ENCODE results near the gene INTS1.
"Not testable (repeated sequence)": the region's sequence is repeated elsewhere in the genome, so short reads cannot be mapped to it uniquely, and the experiment has no call there.

The INTS1 gene

GRCh38 chr7:1446620-1447032, 57.6 kb downstream of the INTS1 start:
- H3K4me2 ChIP-seq: no peak overlapping the region
- no peak overlapping the region for H2AFZ ChIP-seq (ENCODE audit: low read depth)
- H3K9ac ChIP-seq: no peak overlapping the region
- TF ChIP-seq, protein P1, sequence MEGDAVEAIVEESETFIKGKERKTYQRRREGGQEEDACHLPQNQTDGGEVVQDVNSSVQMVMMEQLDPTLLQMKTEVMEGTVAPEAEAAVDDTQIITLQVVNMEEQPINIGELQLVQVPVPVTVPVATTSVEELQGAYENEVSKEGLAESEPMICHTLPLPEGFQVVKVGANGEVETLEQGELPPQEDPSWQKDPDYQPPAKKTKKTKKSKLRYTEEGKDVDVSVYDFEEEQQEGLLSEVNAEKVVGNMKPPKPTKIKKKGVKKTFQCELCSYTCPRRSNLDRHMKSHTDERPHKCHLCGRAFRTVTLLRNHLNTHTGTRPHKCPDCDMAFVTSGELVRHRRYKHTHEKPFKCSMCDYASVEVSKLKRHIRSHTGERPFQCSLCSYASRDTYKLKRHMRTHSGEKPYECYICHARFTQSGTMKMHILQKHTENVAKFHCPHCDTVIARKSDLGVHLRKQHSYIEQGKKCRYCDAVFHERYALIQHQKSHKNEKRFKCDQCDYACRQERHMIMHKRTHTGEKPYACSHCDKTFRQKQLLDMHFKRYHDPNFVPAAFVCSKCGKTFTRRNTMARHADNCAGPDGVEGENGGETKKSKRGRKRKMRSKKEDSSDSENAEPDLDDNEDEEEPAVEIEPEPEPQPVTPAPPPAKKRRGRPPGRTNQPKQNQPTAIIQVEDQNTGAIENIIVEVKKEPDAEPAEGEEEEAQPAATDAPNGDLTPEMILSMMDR (conservative IDR thresholded peaks at IDR 0.05; ENCODE audit: low read depth, low read length): no peak
- H3K27ac ChIP-seq: no peak overlapping the region
- H3K4me1 ChIP-seq (ENCODE audit: low read depth, poor library complexity, severe bottlenecking): peaks cover 7% of the 10 kb centered on the region
- no peaks in the 10 kb centered on the region for H3K79me2 ChIP-seq (ENCODE audit: insufficient read depth, low read depth)
- H3K27me3 ChIP-seq (ENCODE audit: insufficient read depth, low read depth): peaks cover 35% of the 10 kb centered on the region; the same call in 1 of the 2 replicates
- no peaks in the 10 kb centered on the region for H3K36me3 ChIP-seq (ENCODE audit: insufficient read depth)
- H4K20me1 ChIP-seq (ENCODE audit: insufficient read depth): no peaks in the 10 kb centered on the region
- no peak overlapping the region for H3K4me3 ChIP-seq (IDR thresholded peaks at IDR 0.05; ENCODE audit: insufficient read depth, low read depth, low read length)

DNA sequence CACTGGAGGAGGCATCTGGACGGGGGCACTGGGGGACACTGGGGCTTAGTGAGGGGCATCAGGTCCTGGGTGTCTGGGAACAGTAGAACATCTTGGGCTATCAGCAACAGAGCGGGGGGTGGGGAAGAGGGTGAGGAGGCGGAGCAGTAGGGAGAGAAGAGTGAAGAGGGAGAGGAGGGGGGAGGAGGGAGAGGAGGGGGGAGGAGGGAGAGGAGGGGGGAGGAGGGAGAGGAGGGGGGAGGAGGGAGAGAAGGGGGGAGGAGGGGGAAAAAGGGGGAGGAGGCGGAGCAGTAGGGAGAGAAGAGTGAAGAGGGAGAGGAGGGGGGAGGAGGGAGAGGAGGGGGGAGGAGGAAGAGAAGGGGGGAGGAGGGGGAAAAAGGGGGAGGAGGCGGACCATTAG, 58.2 kb downstream of the INTS1 start:
- H4K20me1 ChIP-seq (ENCODE audit: insufficient read depth); H3K36me3 ChIP-seq (ENCODE audit: insufficient read depth); H3K4me3 ChIP-seq (IDR thresholded peaks at IDR 0.05; ENCODE audit: insufficient read depth, low read depth, low read length); H2AFZ ChIP-seq (ENCODE audit: low read depth); H3K79me2 ChIP-seq (ENCODE audit: insufficient read depth, low read depth); H3K9ac ChIP-seq; H3K27ac ChIP-seq; H3K4me2 ChIP-seq: not testable (repeated sequence)
- Histone ChIP-seq H3K27me3 (ENCODE audit: insufficient read depth, low read depth) (peaks cover 36% of the 10 kb centered on the region; the same call in 1 of the 2 replicates), H3K4me1 (ENCODE audit: low read depth, poor library complexity, severe bottlenecking) (peaks cover 13% of the 10 kb centered on the region)

- peaks cover 37% of the 10 kb centered on the region; the same call in 1 of the 2 replicates for H3K27me3 ChIP-seq (ENCODE audit: insufficient read depth, low read depth)
- H3K36me3 ChIP-seq (ENCODE audit: insufficient read depth): no peaks in the 10 kb centered on the region
- no peak overlapping the region for H3K4me2 ChIP-seq
- no peak overlapping the region for H3K27ac ChIP-seq
- H3K79me2 ChIP-seq (ENCODE audit: insufficient read depth, low read depth): no peaks in the 10 kb centered on the region
- peaks cover 14% of the 10 kb centered on the region for H3K4me1 ChIP-seq (ENCODE audit: low read depth, poor library complexity, severe bottlenecking)
- TF ChIP-seq, protein P1 (conservative IDR thresholded peaks at IDR 0.05; ENCODE audit: low read depth, low read length): no peak
- H2AFZ ChIP-seq (ENCODE audit: low read depth): no peak overlapping the region
- no peak overlapping the region for H3K4me3 ChIP-seq (IDR thresholded peaks at IDR 0.05; ENCODE audit: insufficient read depth, low read depth, low read length)
- H4K20me1 ChIP-seq (ENCODE audit: insufficient read depth): no peaks in the 10 kb centered on the region
- no peak overlapping the region for H3K9ac ChIP-seq
Measured at GRCh38 chr7:1445341-1445740, 58.8 kb downstream of the INTS1 start.

GRCh38 chr7:1444925-1445322, 59.3 kb downstream of the INTS1 start:
- no peak overlapping the region for H3K9ac ChIP-seq
- H3K27me3 ChIP-seq (ENCODE audit: insufficient read depth, low read depth): peaks cover 38% of the 10 kb centered on the region
- no peak overlapping the region for H2AFZ ChIP-seq (ENCODE audit: low read depth)
- TF ChIP-seq, protein P1 (conservative IDR thresholded peaks at IDR 0.05; ENCODE audit: low read depth, low read length): no peak
- H3K36me3 ChIP-seq (ENCODE audit: insufficient read depth): no peaks in the 10 kb centered on the region
- H4K20me1 ChIP-seq (ENCODE audit: insufficient read depth): no peaks in the 10 kb centered on the region
- H3K79me2 ChIP-seq (ENCODE audit: insufficient read depth, low read depth): no peaks in the 10 kb centered on the region
- H3K4me1 ChIP-seq (ENCODE audit: low read depth, poor library complexity, severe bottlenecking): peaks cover 14% of the 10 kb centered on the region
- no peak overlapping the region for H3K27ac ChIP-seq
- no peak overlapping the region for H3K4me2 ChIP-seq
- H3K4me3 ChIP-seq (IDR thresholded peaks at IDR 0.05; ENCODE audit: insufficient read depth, low read depth, low read length): no peak overlapping the region

DNA sequence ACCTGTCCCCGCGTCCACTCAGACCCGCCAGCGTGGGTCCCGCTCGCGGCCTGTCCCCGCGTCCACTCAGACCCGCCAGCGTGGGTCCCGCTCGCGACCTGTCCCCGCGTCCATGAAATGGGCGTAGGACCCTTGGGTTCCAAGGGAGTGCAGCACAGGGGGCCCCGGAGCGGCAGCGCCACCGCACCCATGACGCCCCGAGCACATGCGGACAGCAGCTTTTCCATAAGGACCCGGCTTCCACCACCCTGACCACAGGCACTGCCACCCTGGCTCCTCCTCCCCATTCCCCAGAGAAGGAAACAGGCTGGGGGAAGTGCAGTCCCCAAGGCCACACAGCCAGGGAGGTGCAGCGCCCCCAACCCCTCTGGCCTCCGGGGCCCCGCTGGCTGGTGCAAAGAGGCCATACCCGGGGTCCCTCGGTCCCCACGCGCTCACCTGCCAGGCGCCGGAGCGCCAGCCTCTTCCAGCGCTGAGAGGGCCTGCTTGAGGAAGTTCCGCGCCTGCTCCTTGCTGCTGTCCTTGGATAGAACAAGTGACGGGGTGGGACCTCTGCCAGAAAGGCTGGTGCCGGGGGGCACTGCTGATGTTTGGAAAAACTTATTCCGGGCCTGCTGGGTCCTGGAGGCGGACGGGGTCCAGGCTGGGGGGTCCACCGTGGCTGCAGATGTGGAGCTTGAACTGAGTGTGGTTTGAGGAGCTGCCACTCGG, 59.8 kb downstream of the INTS1 start:
- H3K36me3 ChIP-seq (ENCODE audit: insufficient read depth): no peaks in the 10 kb centered on the region
- H3K27ac ChIP-seq: no peak overlapping the region
- no peak overlapping the region for H3K4me2 ChIP-seq
- no peak overlapping the region for H2AFZ ChIP-seq (ENCODE audit: low read depth)
- no peaks in the 10 kb centered on the region for H4K20me1 ChIP-seq (ENCODE audit: insufficient read depth)
- H3K27me3 ChIP-seq (ENCODE audit: insufficient read depth, low read depth): peaks cover 41% of the 10 kb centered on the region
- H3K4me1 ChIP-seq (ENCODE audit: low read depth, poor library complexity, severe bottlenecking): peaks cover 14% of the 10 kb centered on the region
- H3K79me2 ChIP-seq (ENCODE audit: insufficient read depth, low read depth): no peaks in the 10 kb centered on the region
- no peak overlapping the region for H3K9ac ChIP-seq
- TF ChIP-seq, protein P1 (conservative IDR thresholded peaks at IDR 0.05; ENCODE audit: low read depth, low read length): no peak
- H3K4me3 ChIP-seq (IDR thresholded peaks at IDR 0.05; ENCODE audit: insufficient read depth, low read depth, low read length): no peak overlapping the region

DNA sequence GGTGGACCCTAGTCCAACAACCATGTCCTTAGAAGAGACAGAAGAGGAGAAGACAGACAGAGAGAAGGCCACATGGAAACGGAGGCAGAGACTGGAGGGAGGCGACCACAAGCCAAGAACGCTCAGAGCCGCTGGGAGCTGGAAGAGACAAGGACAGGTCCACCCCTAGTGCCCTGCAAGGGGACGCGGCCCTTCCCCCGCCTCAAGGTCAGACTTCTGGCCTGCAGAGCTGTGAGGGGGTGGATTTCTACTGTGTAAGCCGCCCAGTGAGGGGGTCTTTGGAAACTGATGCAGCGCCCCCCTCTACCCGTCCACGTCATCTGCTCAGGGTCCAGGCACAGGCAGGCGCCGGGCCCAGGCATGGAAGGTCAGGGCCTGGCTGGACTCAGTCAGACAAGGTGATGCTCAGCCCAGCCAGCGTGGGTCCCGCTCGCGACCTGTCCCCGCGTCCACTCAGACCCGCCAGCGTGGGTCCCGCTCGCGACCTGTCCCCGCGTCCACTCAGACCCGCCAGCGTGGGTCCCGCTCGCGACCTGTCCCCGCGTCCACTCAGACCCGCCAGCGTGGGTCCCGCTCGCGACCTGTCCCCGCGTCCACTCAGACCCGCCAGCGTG, 60.5 kb downstream of the INTS1 start:
- Histone ChIP-seq H3K27me3 (ENCODE audit: insufficient read depth, low read depth) (peaks cover 48% of the 10 kb centered on the region), H3K4me1 (ENCODE audit: low read depth, poor library complexity, severe bottlenecking) (peaks cover 14% of the 10 kb centered on the region)
- not testable (repeated sequence) for H3K79me2 ChIP-seq (ENCODE audit: insufficient read depth, low read depth); H3K9ac ChIP-seq; H3K4me3 ChIP-seq (IDR thresholded peaks at IDR 0.05; ENCODE audit: insufficient read depth, low read depth, low read length); H3K36me3 ChIP-seq (ENCODE audit: insufficient read depth); H4K20me1 ChIP-seq (ENCODE audit: insufficient read depth); H3K4me2 ChIP-seq; H2AFZ ChIP-seq (ENCODE audit: low read depth); H3K27ac ChIP-seq
